ENCODE data around the gene CASK.

GRCh38 chrX:41688156-41688555 lies 235.2 kb downstream of the CASK start:
- no peak for TF ChIP-seq EZH2phosphoT487 (IDR thresholded peaks at IDR 0.05; ENCODE audit: borderline replicate concordance, low read length)
- TF ChIP-seq, protein P1, sequence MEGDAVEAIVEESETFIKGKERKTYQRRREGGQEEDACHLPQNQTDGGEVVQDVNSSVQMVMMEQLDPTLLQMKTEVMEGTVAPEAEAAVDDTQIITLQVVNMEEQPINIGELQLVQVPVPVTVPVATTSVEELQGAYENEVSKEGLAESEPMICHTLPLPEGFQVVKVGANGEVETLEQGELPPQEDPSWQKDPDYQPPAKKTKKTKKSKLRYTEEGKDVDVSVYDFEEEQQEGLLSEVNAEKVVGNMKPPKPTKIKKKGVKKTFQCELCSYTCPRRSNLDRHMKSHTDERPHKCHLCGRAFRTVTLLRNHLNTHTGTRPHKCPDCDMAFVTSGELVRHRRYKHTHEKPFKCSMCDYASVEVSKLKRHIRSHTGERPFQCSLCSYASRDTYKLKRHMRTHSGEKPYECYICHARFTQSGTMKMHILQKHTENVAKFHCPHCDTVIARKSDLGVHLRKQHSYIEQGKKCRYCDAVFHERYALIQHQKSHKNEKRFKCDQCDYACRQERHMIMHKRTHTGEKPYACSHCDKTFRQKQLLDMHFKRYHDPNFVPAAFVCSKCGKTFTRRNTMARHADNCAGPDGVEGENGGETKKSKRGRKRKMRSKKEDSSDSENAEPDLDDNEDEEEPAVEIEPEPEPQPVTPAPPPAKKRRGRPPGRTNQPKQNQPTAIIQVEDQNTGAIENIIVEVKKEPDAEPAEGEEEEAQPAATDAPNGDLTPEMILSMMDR (IDR thresholded peaks at IDR 0.05; ENCODE audit: low read depth, low read length, poor library complexity, severe bottlenecking), result no peak
